Epithelial cell of proximal tubule (primary cell): ENCODE measurements around the gene FADD. TPM values are rescaled to one million over a fixed set of nuclear protein-coding genes. Genes with fewer than 3 reads are reported as not detected.

Experiments
- DNase-seq: peaks from one replicate; pipeline ENCODE4 v3.0.0-alpha.2; 2011; ENCODE audit warnings: low read depth
- H3K4me3 ChIP-seq: 2 replicates; pipeline ENCODE4 v1.5.1; 2011; ENCODE audit warnings: low read depth, mild to moderate bottlenecking, low read length
- total RNA-seq: library from RNA; depleted of rRNA; stranded (reverse); fragments of >200 nt; gene quantifications from 2 replicates; pipeline ENCODE4 v1.2.3, GENCODE V29; 2015
- TF ChIP-seq, protein P1 (sequence below): conservative IDR thresholded peaks from 2 replicates; pipeline ENCODE4 v1.5.1; 2012; ENCODE audit warnings: low read depth, mild to moderate bottlenecking, low read length

FADD gene
- total RNA-seq, 1 donor from 2014 or later, result 39.7 TPM

DNA sequence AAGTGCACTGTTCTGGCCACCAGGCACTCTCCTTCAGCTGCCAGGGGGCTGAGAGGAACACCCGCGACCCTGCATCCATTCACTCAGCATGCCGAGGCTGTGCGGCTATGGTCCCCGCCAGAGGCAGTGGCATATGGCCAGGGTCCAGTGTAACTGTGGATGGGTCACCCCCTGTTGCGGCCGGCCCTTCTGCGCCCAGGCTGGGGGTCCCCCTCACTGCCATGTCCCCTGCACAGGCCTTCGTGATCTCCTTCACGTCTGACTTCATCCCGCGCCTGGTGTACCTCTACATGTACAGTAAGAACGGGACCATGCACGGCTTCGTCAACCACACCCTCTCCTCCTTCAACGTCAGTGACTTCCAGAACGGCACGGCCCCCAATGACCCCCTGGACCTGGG, 20.8 kb upstream of the FADD start:
- TF ChIP-seq, protein P1, sequence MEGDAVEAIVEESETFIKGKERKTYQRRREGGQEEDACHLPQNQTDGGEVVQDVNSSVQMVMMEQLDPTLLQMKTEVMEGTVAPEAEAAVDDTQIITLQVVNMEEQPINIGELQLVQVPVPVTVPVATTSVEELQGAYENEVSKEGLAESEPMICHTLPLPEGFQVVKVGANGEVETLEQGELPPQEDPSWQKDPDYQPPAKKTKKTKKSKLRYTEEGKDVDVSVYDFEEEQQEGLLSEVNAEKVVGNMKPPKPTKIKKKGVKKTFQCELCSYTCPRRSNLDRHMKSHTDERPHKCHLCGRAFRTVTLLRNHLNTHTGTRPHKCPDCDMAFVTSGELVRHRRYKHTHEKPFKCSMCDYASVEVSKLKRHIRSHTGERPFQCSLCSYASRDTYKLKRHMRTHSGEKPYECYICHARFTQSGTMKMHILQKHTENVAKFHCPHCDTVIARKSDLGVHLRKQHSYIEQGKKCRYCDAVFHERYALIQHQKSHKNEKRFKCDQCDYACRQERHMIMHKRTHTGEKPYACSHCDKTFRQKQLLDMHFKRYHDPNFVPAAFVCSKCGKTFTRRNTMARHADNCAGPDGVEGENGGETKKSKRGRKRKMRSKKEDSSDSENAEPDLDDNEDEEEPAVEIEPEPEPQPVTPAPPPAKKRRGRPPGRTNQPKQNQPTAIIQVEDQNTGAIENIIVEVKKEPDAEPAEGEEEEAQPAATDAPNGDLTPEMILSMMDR, result no peak
- no peak overlapping the region for H3K4me3 ChIP-seq
- no peak for DNase-seq

DNA sequence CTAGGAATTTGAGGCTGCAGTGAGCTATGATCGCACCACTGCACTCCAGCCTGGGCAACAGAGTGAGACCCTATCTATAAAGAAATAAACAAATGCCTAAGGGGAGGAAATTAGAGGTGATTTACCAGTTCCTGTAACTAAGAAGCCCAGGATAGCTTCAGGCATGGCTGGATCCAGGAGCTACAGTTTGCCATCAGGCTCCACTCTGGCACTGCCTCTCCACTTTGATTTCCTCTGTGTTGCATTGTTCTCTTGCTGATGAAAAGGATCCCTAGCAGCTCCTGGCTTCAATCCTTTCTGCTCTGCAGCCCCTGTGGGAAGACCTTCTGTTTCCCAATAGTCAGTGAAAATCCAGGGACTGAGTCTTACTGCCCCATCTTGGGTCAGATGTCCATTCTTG, 20.1 kb upstream of the FADD start:
- TF ChIP-seq, protein P1, result no peak
- H3K4me3 ChIP-seq, result no peak overlapping the region
- DNase-seq, result no peak

DNA sequence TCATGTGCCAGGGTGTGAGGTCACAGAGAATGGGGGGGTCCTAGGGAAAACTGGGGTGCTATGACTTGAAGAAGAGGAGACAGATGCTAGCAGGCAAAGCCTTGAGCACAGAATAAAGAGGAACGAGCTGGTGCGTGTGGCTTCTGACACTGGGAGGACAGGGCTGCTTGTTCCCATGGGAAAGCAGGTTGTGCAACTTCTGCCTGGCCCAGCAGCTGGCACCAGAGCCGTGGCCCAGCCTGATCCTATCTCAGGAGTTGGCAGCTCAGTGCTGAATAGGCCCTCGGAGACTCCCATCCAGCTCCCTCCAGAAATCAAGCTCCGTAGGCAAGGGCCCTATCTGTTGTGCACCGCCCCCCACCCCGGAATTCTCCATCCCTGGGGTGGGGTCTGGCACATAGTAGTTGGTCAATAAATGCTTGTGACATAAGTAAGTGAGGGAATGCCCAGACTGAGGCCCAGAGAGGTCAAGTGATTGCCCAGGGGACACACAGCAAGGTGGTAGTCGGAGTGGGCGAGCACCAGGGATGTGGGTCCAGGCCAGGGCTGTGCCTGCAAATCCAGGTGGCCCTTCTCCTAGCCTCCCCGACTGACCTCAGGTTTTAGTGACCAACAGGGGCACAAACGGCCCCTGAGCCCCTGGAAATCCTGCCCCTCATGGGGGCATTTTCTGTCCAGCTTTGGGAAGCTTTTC, 19.5 kb upstream of the FADD start:
- TF ChIP-seq, protein P1, result no peak
- no peak overlapping the region for H3K4me3 ChIP-seq
- DNase-seq, result no peak

DNA sequence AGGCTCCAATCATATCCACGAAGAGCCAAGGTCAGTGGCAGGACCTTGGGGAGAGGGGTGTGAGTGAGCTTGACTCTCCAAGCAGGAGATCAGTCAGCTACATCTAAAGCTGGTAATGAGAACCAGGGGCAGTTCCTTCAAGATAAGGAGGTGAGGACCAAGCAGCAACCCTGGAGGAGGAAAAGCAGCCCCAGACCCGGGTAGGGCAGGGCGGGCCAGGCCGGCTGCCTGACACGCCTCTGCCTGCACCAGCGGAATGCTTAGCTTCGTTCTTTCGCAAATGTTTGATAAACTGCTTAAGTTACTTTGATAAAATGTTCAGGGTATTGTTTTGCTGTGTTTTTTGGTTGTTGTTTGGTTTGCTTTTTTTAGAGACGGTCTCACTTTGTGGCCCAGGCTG, 18.7 kb upstream of the FADD start:
- TF ChIP-seq, protein P1, result no peak
- H3K4me3 ChIP-seq, result no peak overlapping the region
- DNase-seq, result no peak

DNA sequence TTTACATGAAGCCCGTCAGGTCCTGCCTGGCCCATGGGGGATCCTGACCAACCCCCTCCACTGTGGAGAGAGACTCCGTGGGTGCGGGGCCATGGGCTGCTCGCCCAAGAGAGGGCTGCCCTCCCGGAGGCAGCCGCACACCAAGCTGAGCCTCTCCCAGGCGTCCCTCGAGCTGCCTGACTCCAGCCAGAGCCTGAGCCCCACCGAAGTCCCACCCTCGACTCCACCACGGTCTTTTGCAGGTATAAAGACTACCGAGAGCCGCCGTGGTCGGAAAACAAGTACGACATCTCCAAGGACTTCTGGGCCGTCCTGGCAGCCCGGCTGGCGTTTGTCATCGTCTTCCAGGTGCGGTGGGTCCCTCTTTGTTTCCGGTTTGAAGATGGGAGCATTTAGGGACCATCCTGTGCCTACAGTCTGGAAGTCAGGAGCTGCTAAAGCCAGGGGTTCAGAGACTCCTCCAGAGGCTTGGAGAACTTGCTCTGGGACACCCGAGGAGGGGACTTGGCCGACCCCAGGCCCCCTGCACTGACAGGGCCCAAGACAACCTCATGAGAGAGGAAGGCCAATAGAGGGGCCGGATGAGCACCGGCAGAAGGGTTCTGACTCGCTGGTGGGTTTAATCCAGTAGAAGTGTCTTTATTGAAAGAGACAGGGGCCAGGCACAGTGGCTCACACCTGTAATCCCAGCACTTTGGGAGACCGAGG, 17.6 kb upstream of the FADD start:
- TF ChIP-seq, protein P1, result no peak
- DNase-seq, result no peak
- H3K4me3 ChIP-seq, result no peak overlapping the region

DNA sequence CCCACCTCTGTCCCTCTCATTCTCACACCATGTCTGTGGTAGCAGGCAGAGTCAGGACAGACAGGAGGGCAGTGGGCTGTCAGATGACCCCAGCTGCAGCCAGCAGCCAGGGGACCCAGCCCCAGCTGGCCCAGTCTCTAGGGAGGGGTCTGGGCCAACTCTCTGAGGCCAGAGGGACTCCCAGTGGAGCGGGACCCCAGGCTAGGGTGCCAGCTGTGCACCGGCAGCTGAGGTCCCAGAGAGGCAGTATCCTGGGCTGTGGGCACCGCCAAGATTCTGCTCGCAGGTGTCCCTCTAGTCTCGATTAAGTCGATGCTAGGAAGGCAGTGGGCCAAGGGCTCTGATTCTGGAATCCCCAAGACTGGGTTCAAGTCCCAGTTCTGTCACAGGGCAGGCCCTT, 16.7 kb upstream of the FADD start:
- no peak for DNase-seq
- TF ChIP-seq, protein P1, result no peak
- H3K4me3 ChIP-seq, result no peak overlapping the region

DNA sequence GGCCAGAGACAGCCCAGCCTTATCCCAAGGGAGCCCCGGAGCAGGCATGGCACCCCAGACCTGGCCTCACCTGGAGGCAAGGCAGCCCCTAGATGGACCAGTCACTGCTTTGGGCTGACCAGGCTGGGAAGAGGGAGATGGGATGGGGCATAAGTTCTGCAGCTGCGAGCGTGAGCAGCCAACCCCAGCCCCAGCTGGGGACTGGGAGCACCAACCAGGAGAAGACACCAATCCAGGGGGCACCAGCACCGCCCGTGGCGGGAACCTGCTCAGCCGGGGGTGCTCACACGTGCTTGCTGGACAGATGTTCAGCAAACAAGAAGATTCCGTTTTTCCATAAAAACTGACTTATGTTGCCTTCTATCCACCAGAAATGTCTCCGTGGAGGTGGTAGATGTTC, 16.2 kb upstream of the FADD start:
- DNase-seq, result no peak
- no peak overlapping the region for H3K4me3 ChIP-seq
- TF ChIP-seq, protein P1, result no peak
